Neural progenitor cell (in vitro differentiated cells): Measurements from ENCODE around the gene COMMD1.

Experiments used
- CTCF ChIP-seq: fragments of 200-600 bp; sonication (generic); IDR thresholded peaks from 2 replicates; pipeline ENCODE4 v1.5.1; 2017; ENCODE audit warnings: antibody characterized with exemption, mild to moderate bottlenecking
- EZH2 ChIP-seq: fragments of 200-600 bp; sonication (generic); IDR thresholded peaks from 2 replicates; pipeline ENCODE4 v1.6.1; 2017; ENCODE audit warnings: antibody characterized with exemption, mild to moderate bottlenecking, moderate library complexity
- EZH2phosphoT487 ChIP-seq: fragments of 200-600 bp; sonication (generic); IDR thresholded peaks from 2 replicates; pipeline ENCODE4 v1.6.1; 2017; ENCODE audit warnings: antibody characterized with exemption

DNA sequence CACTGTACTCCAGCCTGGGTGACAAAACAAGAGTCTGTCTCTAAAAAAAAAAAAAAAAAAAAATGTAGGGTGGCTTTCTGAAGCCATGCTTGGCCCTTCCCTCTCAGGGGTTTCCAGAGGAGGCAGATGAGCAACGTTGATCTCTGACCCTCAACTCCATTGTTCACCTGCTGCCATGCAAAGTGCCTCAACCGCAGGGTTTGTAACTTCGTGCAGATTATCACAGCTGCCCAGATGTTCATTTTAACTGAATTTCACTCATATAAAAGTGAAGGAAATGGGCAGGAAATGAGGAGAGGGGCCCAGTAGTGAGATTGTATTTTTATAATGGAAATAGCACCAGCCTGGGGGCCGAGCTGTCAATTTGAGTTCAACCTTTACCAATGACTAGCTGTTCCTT is 275.5 kb downstream of the COMMD1 start:
- TF ChIP-seq CTCF (no peak), EZH2 (no peak), EZH2phosphoT487 (no peak)
